SU-DHL-6 (cell line): ENCODE measurements around the gene ZFHX3.

ENCODE experiments used
- CTCF ChIP-seq: fragments of 200-600 bp; sonication (generic); IDR thresholded peaks from one replicate; pipeline ENCODE4 v1.5.1; 2017; ENCODE audit warnings: antibody characterized with exemption, mild to moderate bottlenecking, low read length, moderate library complexity; ENCODE audit not compliant: insufficient read depth, poor library complexity, severe bottlenecking
- EZH2phosphoT487 ChIP-seq: fragments of 200-600 bp; sonication (generic), shearing (Covaris generic); conservative IDR thresholded peaks from 2 replicates; pipeline ENCODE4 v1.6.1; 2018; ENCODE audit warnings: mild to moderate bottlenecking, antibody characterized with exemption, low read length, moderate library complexity, mixed read lengths

- TF ChIP-seq CTCF (no peak), EZH2phosphoT487 (no peak)
Measured at GRCh38 chr16:73019457-73020362, 28.2 kb downstream of the ZFHX3 start.
